Endothelial cell of umbilical vein (primary cell): ENCODE measurements around the gene ANAPC7. TPM values are rescaled to one million over a fixed set of nuclear protein-coding genes. Genes with fewer than 3 reads are reported as not detected.

Source experiments
- BruUV-seq: library from RNA; stranded (reverse); fragments of 400-500 nt; replicated peaks from 2 replicates; lab custom pipeline; 2021; lab: Mats Ljungman, UMichigan
- CTCF ChIA-PET: fragments of 300-600, 350-600 bp; sonication (Branson Sonifier 250); formaldehyde crosslinking; loops from one replicate; lab custom pipeline; 2021; ENCODE audit warnings: antibody characterized with exemption, inconsistent platforms; lab: Charles Lee
- POLR2A ChIA-PET: fragments of 300-600, 350-600 bp; sonication (Branson Sonifier 250); formaldehyde crosslinking; loops from one replicate; lab custom pipeline; 2021; ENCODE audit warnings: antibody characterized with exemption, inconsistent platforms; lab: Charles Lee
- DNase-seq: peaks from one replicate; pipeline ENCODE4 v3.0.0-alpha.2; 2011; ENCODE audit warnings: low read depth, low spot score
- FAIRE-seq: peaks from 2 replicates; lab custom pipeline; 2011; peaks lifted over from hg19 to GRCh38; lab: Jason Lieb, UNC
- H2AFZ ChIP-seq: 2 replicates; pipeline ENCODE4 v1.6.0; 2012; ENCODE audit warnings: low read depth, low read length, control low read depth, inconsistent platforms
- H3K27ac ChIP-seq: 2 replicates; pipeline ENCODE4 v1.5.1; 2011; ENCODE audit warnings: low read depth, mild to moderate bottlenecking, control low read depth, low read length, moderate library complexity; ENCODE audit not compliant: insufficient read depth
- H3K27me3 ChIP-seq, 2 experiments: 2 replicates each; pipeline versions ENCODE4 v1.6.0 to v1.6.1; 2011; ENCODE audit warnings: low read length in 2 of 2, mixed read lengths in 1 of 2; ENCODE audit not compliant: control insufficient read depth in 2 of 2, insufficient read depth in 2 of 2
- H3K36me3 ChIP-seq, 2 experiments: 2 replicates in 1 of 2; 3 replicates in 1 of 2; pipeline ENCODE4 v1.5.1; 2011; ENCODE audit warnings: low read length in 2 of 2, mild to moderate bottlenecking in 1 of 2, moderate library complexity in 1 of 2; ENCODE audit not compliant: control insufficient read depth in 2 of 2, insufficient read depth in 2 of 2; ENCODE audit errors: extremely low read depth in 1 of 2
- H3K4me1 ChIP-seq: 3 replicates; pipeline ENCODE4 v1.5.1; 2011; ENCODE audit warnings: mild to moderate bottlenecking, low read length; ENCODE audit not compliant: control insufficient read depth, insufficient read depth; ENCODE audit errors: extremely low read depth
- H3K4me2 ChIP-seq: 2 replicates; pipeline ENCODE4 v1.6.1; 2011; ENCODE audit warnings: low read length, control low read depth, mixed read lengths; ENCODE audit not compliant: insufficient read depth
- H3K4me3 ChIP-seq, 3 experiments: fragments of 200-600 bp in 1 of 3; sonication (generic), shearing (Covaris generic) in 1 of 3; replicated peaks in 1 of 3; 2 replicates each; pipeline ENCODE4 v1.5.1; 2011 to 2016; ENCODE audit warnings: control low read depth in 3 of 3, low read length in 3 of 3, mild to moderate bottlenecking in 2 of 3, inconsistent platforms in 1 of 3, low read depth in 1 of 3, moderate library complexity in 1 of 3; ENCODE audit not compliant: insufficient read depth in 1 of 3
- H3K79me2 ChIP-seq: 2 replicates; pipeline ENCODE4 v1.6.0; 2012; ENCODE audit warnings: low read length, inconsistent platforms; ENCODE audit not compliant: control insufficient read depth, insufficient read depth
- H3K9ac ChIP-seq: replicated peaks from 2 replicates; pipeline ENCODE3; 2011; ENCODE audit warnings: low read length, control low read depth; ENCODE audit not compliant: insufficient read depth; ENCODE audit errors: extremely low read depth
- H3K9me1 ChIP-seq: replicated peaks from 3 replicates; pipeline ENCODE4 v1.6.0; 2011; ENCODE audit warnings: mild to moderate bottlenecking, low read length; ENCODE audit not compliant: control insufficient read depth, insufficient read depth; ENCODE audit errors: extremely low read depth
- H3K9me3 ChIP-seq: replicated peaks from 2 replicates; pipeline ENCODE4 v1.5.1; 2012; ENCODE audit warnings: low read length, inconsistent platforms; ENCODE audit not compliant: control insufficient read depth, insufficient read depth
- H4K20me1 ChIP-seq: replicated peaks from 2 replicates; pipeline ENCODE3; 2011; ENCODE audit warnings: mild to moderate bottlenecking, low read length; ENCODE audit not compliant: control insufficient read depth, insufficient read depth; ENCODE audit errors: extremely low read depth
- EZH2 ChIP-seq: IDR thresholded peaks from 2 replicates; pipeline ENCODE4 v1.6.1; 2012; ENCODE audit warnings: borderline replicate concordance, low read depth, mild to moderate bottlenecking, moderate library complexity, low read length, inconsistent platforms; ENCODE audit not compliant: severe bottlenecking
- FOS ChIP-seq: IDR thresholded peaks from 2 replicates; pipeline ENCODE4 v1.6.1; 2011; ENCODE audit warnings: mild to moderate bottlenecking, low read length, moderate library complexity, borderline replicate concordance; ENCODE audit not compliant: insufficient read depth
- GATA2 ChIP-seq: IDR thresholded peaks from 2 replicates; pipeline ENCODE4 v1.7.0; 2011; ENCODE audit warnings: low read depth, mild to moderate bottlenecking, moderate library complexity, mixed read lengths, low read length; ENCODE audit not compliant: insufficient read length, insufficient read depth
- JUN ChIP-seq: IDR thresholded peaks from 2 replicates; pipeline ENCODE4 v1.6.1; 2011; ENCODE audit warnings: borderline replicate concordance, low read depth; ENCODE audit not compliant: insufficient read length, insufficient read depth
- MYC ChIP-seq: IDR thresholded peaks from one replicate; pipeline ENCODE4 v1.6.1; 2011; ENCODE audit warnings: mild to moderate bottlenecking, low read depth, low read length
- POLR2A ChIP-seq: IDR thresholded peaks from 2 replicates; pipeline ENCODE4 v1.6.1; 2012; ENCODE audit warnings: low read depth, mild to moderate bottlenecking, control low read depth, low read length
- POLR2AphosphoS5 ChIP-seq: IDR thresholded peaks from 2 replicates; pipeline ENCODE4 v1.6.1; 2012; ENCODE audit warnings: low read depth, mild to moderate bottlenecking, control low read depth, low read length, moderate library complexity; ENCODE audit not compliant: insufficient read depth
- dilution Hi-C: fragments of 300-500 bp; cut with MboI; formaldehyde crosslinking; loops from one replicate; pipeline ENCODE4 v1.15.0; 2019; ENCODE audit warnings: low sequenced_read_pairs; ENCODE audit not compliant: extremely low pct_ligation_motif_present
- intact Hi-C: fragments of 100-400 bp; cut with micrococcal nuclease; formaldehyde crosslinking; loops from one replicate; pipeline ENCODE4 v1.10.0; 2022
- polyA plus RNA-seq, 4 experiments: library from polyadenylated mRNA; depleted of rRNA in 3 of 4; stranded (reverse) in 3 of 4; unstranded in 1 of 4; fragments of >200 nt; gene quantifications; 2 replicates each; pipeline versions ENCODE4 v1.2.1 to v1.2.3, GENCODE V29; 2011 to 2012; ENCODE audit warnings: missing spikeins in 1 of 4
- total RNA-seq: library from RNA; stranded (reverse); gene quantifications from 2 replicates; pipeline ENCODE4 v1.2.3, GENCODE V29; 2021
- TF ChIP-seq, protein P1 (sequence below): IDR thresholded peaks from 2 replicates; pipeline ENCODE4 v1.6.1; 2011; ENCODE audit not compliant: insufficient read depth, insufficient read length
- TF ChIP-seq, protein P2 (sequence below), 2 donors: IDR thresholded peaks; 1 replicate in 1 of 2; 2 replicates in 1 of 2; pipeline ENCODE4 v1.5.1; 2011; ENCODE audit warnings: low read length in 2 of 2, mild to moderate bottlenecking in 2 of 2, moderate library complexity in 2 of 2, control low read depth in 1 of 2, inconsistent platforms in 1 of 2, low read depth in 1 of 2; ENCODE audit not compliant: insufficient read depth in 1 of 2; ENCODE audit errors: extremely low read depth in 1 of 2

The ANAPC7 gene
- total and polyA plus RNA-seq, 2 donors (not counting 3 experiments of a cell fraction or from before 2014, with no cell fraction given), result 54.2 to 89.0 TPM

DNA sequence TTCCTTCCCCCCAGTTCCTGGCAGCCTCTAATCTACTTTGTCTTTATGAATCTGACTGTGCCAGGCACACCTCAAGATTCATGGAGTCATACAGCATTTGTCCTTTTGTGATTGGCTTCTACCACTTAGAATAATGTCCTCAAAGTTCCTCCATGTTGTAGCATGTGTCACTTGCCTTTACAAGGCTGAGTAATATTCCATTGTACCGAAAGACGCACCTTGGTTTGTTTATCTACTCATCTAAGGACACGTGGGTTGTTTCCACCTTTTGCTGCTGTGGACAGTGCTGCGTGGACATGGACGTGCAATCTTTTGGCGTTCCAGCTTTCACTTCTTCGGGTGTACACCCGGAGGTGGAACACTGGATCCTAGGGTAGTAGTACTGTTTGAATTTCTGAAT is 33.5 kb downstream of the ANAPC7 start:
- no peak overlapping the region for H3K27ac ChIP-seq
- FAIRE-seq (no peak), DNase-seq (no peak)
- dilution Hi-C loops, result no loop called here
- ChIA-PET POLR2A (no interaction called here), CTCF (interaction anchor here (0.9 kb wide), 1 partner anchor 15 kb away, joined by 3 read pairs; no protein-coding TSS in a partner anchor)
- H3K4me2 ChIP-seq, result no peak overlapping the region
- H3K9ac ChIP-seq, result no peak overlapping the region
- H3K4me3 ChIP-seq, result no peak overlapping the region
- intact Hi-C loops, result no loop called here
- H3K79me2 ChIP-seq, result no peaks in the 10 kb centered on the region
- BruUV-seq, result no TSS peak
- no peak for TF ChIP-seq MYC
- no peak for TF ChIP-seq EZH2
- TF ChIP-seq JUN, result no peak
- no peak for TF ChIP-seq POLR2AphosphoS5
- H4K20me1 ChIP-seq, result no peaks in the 10 kb centered on the region
- no peaks in the 10 kb centered on the region for H3K9me1 ChIP-seq
- H3K27me3 ChIP-seq, result no peaks in the 10 kb centered on the region
- no peaks in the 10 kb centered on the region for H3K9me3 ChIP-seq
- no peaks in the 10 kb centered on the region for H3K4me1 ChIP-seq
- peaks cover 24 to 27% of the 10 kb centered on the region in 2 experiments for H3K36me3 ChIP-seq
- H2AFZ ChIP-seq, result no peak overlapping the region

DNA sequence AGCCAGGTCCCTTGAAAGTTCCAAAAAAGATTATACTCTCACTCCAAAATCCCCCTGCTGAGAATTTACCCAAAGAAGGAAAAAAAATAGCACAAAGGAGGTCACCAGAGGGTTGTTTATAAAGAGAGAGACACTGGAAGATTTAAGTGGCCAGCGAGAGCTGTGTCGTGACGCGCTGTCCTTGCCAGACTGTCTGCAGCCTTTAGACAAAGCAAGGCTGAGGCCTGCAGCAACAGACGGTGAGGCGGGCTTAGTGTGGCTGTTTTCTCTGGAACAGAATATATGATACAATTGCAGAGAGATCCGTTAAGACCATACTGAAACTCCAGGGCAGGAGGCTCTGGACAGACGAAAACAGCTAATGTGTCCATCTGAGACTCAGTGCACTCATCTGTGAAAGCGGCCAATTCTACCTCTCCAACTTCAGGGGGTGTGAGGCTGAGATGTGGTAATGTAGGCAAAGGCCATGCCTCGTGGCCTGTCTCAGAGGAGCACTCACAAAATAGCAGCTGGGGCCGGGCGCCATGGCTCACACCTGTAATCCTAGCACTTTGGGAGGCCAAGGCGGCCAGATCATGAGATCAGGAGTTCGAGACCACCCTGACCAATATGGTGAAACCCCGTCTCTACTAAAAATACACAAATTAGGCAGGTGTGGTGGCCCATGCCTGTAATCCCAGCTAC is 36.2 kb downstream of the ANAPC7 start:
- Histone ChIP-seq H3K4me1 (no peaks in the 10 kb centered on the region), H3K9me3 (no peaks in the 10 kb centered on the region), H3K27me3 (no peaks in the 10 kb centered on the region), H4K20me1 (no peaks in the 10 kb centered on the region), H3K9ac (no peak overlapping the region), H3K4me3 (no peak overlapping the region), H3K36me3 (peaks cover 9 to 14% of the 10 kb centered on the region in 2 experiments), H3K27ac (no peak overlapping the region), H3K4me2 (no peak overlapping the region), H3K9me1 (no peaks in the 10 kb centered on the region), H3K79me2 (no peaks in the 10 kb centered on the region), H2AFZ (no peak overlapping the region)
- no TSS peak for BruUV-seq
- TF ChIP-seq, protein P1, sequence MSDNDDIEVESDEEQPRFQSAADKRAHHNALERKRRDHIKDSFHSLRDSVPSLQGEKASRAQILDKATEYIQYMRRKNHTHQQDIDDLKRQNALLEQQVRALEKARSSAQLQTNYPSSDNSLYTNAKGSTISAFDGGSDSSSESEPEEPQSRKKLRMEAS, result no peak
- TF ChIP-seq POLR2AphosphoS5 (no peak), MYC (no peak), GATA2 (no peak), POLR2A (no peak), JUN (no peak), EZH2 (no peak), FOS (no peak)
- TF ChIP-seq, protein P2, sequence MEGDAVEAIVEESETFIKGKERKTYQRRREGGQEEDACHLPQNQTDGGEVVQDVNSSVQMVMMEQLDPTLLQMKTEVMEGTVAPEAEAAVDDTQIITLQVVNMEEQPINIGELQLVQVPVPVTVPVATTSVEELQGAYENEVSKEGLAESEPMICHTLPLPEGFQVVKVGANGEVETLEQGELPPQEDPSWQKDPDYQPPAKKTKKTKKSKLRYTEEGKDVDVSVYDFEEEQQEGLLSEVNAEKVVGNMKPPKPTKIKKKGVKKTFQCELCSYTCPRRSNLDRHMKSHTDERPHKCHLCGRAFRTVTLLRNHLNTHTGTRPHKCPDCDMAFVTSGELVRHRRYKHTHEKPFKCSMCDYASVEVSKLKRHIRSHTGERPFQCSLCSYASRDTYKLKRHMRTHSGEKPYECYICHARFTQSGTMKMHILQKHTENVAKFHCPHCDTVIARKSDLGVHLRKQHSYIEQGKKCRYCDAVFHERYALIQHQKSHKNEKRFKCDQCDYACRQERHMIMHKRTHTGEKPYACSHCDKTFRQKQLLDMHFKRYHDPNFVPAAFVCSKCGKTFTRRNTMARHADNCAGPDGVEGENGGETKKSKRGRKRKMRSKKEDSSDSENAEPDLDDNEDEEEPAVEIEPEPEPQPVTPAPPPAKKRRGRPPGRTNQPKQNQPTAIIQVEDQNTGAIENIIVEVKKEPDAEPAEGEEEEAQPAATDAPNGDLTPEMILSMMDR (IDR thresholded peaks at IDR 0.05; ENCODE audit: extremely low read depth in 1 of 2, insufficient read depth in 1 of 2, low read depth in 1 of 2, low read length in 2 of 2), result no peak
- dilution Hi-C loops (no loop called here), intact Hi-C loops (no loop called here)
- ChIA-PET POLR2A (no interaction called here), CTCF (interaction anchor here (2.2 to 4.6 kb wide), 3 partner anchors 9 to 64 kb away, joined by 6 to 19 read pairs (median 12); no protein-coding TSS in a partner anchor)
- DNase-seq, result no peak
- FAIRE-seq, result no peak
